Mesendoderm (in vitro differentiated cells): ENCODE measurements around the gene MOB3C.
"Not testable (repeated sequence)": the region's sequence is repeated elsewhere in the genome, so short reads cannot be mapped to it uniquely, and the experiment has no call there.

Source experiments
- DNase-seq: peaks from one replicate; pipeline ENCODE4 v3.0.0; 2013
- H2AK5ac ChIP-seq: 2 replicates; pipeline ENCODE4 v1.6.1; 2013; ENCODE audit warnings: low read length, inconsistent platforms
- H2BK120ac ChIP-seq: 2 replicates; pipeline ENCODE4 v1.6.1; 2013; ENCODE audit warnings: low read depth, mild to moderate bottlenecking, low read length, moderate library complexity, mixed read lengths
- H2BK15ac ChIP-seq: replicated peaks from 2 replicates; pipeline ENCODE4 v1.6.1; 2013; ENCODE audit warnings: low read depth, mild to moderate bottlenecking, moderate library complexity
- H2BK5ac ChIP-seq: 2 replicates; pipeline ENCODE4 v1.6.1; 2013; ENCODE audit warnings: low read length, inconsistent platforms
- H3K18ac ChIP-seq: 2 replicates; pipeline ENCODE4 v1.6.1; 2013; ENCODE audit warnings: mild to moderate bottlenecking, low read length, mixed read lengths
- H3K23ac ChIP-seq: one replicate; pipeline ENCODE4 v1.6.1; 2013; ENCODE audit warnings: low read length
- H3K27ac ChIP-seq: 2 replicates; pipeline ENCODE4 v1.5.1; 2013; ENCODE audit warnings: low read depth, mild to moderate bottlenecking, inconsistent platforms, low read length, moderate library complexity
- H3K27me3 ChIP-seq: 2 replicates; pipeline ENCODE4 v1.6.1; 2013; ENCODE audit warnings: low read length, control low read depth, mild to moderate bottlenecking, inconsistent platforms; ENCODE audit not compliant: insufficient read depth, poor library complexity
- H3K36me3 ChIP-seq: 2 replicates; pipeline ENCODE4 v1.6.1; 2013; ENCODE audit warnings: low read length, inconsistent platforms; ENCODE audit not compliant: control insufficient read depth, insufficient read depth
- H3K4ac ChIP-seq: one replicate; pipeline ENCODE4 v1.6.1; 2013; ENCODE audit warnings: low read depth, mild to moderate bottlenecking, low read length, moderate library complexity
- H3K4me1 ChIP-seq: 2 replicates; pipeline ENCODE4 v1.6.1; 2013; ENCODE audit warnings: low read depth, low read length, inconsistent platforms; ENCODE audit not compliant: control insufficient read depth
- H3K4me2 ChIP-seq: 2 replicates; pipeline ENCODE4 v1.6.1; 2013; ENCODE audit warnings: low read length
- H3K4me3 ChIP-seq: 2 replicates; pipeline ENCODE4 v1.5.1; 2013; ENCODE audit warnings: mild to moderate bottlenecking, low read length
- H3K56ac ChIP-seq: one replicate; pipeline ENCODE4 v1.6.1; 2013; ENCODE audit warnings: low read length
- H3K79me1 ChIP-seq: 2 replicates; pipeline ENCODE4 v1.6.1; 2013; ENCODE audit warnings: low read length, inconsistent platforms
- H3K79me2 ChIP-seq: 2 replicates; pipeline ENCODE4 v1.6.1; 2013; ENCODE audit warnings: mild to moderate bottlenecking, low read length; ENCODE audit not compliant: control insufficient read depth, insufficient read depth
- H3K9ac ChIP-seq: 2 replicates; pipeline ENCODE4 v1.6.1; 2013; ENCODE audit warnings: low read length, inconsistent platforms
- H4K5ac ChIP-seq: one replicate; pipeline ENCODE4 v1.6.1; 2013; ENCODE audit warnings: low read length
- H4K8ac ChIP-seq: one replicate; pipeline ENCODE4 v1.6.1; 2013; ENCODE audit warnings: low read depth, mild to moderate bottlenecking, control low read depth, low read length, moderate library complexity
- WGBS: extraction: QIAGEN DNeasy Blood & Tissue Kit; methylation state at CpG from one replicate; pipeline ENCODE4 v1.1.7; 2013; ENCODE audit warnings: low lambda C conversion rate, missing lambda C conversion rate; ENCODE audit not compliant: insufficient coverage; ENCODE audit errors: extremely low coverage; 5-methylcytosine and 5-hydroxymethylcytosine counted together

The MOB3C gene

GRCh38 chr1:46657775-46658174, 41.2 kb upstream of the MOB3C start:
- no peak overlapping the region for H2BK5ac ChIP-seq
- no peak overlapping the region for H2BK15ac ChIP-seq
- H4K8ac ChIP-seq = no peak overlapping the region
- H3K4me1 ChIP-seq = no peaks in the 10 kb centered on the region
- no peak overlapping the region for H4K5ac ChIP-seq
- no peaks in the 10 kb centered on the region for H3K27me3 ChIP-seq
- no peak for DNase-seq
- no CpG with 5 or more reads among the region's 1 CpG for WGBS
- H3K4me3 ChIP-seq = no peak overlapping the region
- no peak overlapping the region for H3K4ac ChIP-seq
- no peak overlapping the region for H2BK120ac ChIP-seq
- no peak overlapping the region for H2AK5ac ChIP-seq
- H3K4me2 ChIP-seq = no peak overlapping the region
- H3K9ac ChIP-seq = no peak overlapping the region
- no peak overlapping the region for H3K56ac ChIP-seq
- H3K79me1 ChIP-seq = no peaks in the 10 kb centered on the region
- no peak overlapping the region for H3K27ac ChIP-seq
- no peaks in the 10 kb centered on the region for H3K79me2 ChIP-seq
- no peak overlapping the region for H3K23ac ChIP-seq
- H3K18ac ChIP-seq = no peak overlapping the region
- H3K36me3 ChIP-seq = no peaks in the 10 kb centered on the region

- Histone ChIP-seq H3K9ac (no peak overlapping the region), H4K5ac (no peak overlapping the region), H2AK5ac (no peak overlapping the region), H4K8ac (no peak overlapping the region), H3K4me3 (no peak overlapping the region), H3K56ac (no peak overlapping the region), H3K4ac (no peak overlapping the region), H3K36me3 (no peaks in the 10 kb centered on the region), H3K27ac (no peak overlapping the region), H3K23ac (no peak overlapping the region), H3K79me2 (no peaks in the 10 kb centered on the region), H2BK5ac (no peak overlapping the region), H3K79me1 (no peaks in the 10 kb centered on the region), H3K4me2 (no peak overlapping the region), H3K18ac (no peak overlapping the region), H3K27me3 (no peaks in the 10 kb centered on the region), H2BK120ac (no peak overlapping the region), H2BK15ac (no peak overlapping the region), H3K4me1 (no peaks in the 10 kb centered on the region)
- no peak for DNase-seq
- no CpG with 5 or more reads among the region's 2 CpGs for WGBS
These were observed 40.0 kb upstream of the MOB3C start for GRCh38 chr1:46656643-46657042.

GRCh38 chr1:46655848-46656247, 39.2 kb upstream of the MOB3C start:
- Histone ChIP-seq H3K36me3 (no peaks in the 10 kb centered on the region), H3K27ac (no peak overlapping the region)

GRCh38 chr1:46654698-46655097, 38.1 kb upstream of the MOB3C start:
- WGBS = no CpG with 5 or more reads among the region's 2 CpGs
- H2AK5ac ChIP-seq, H3K4me3 ChIP-seq, H3K27me3 ChIP-seq, H3K27ac ChIP-seq, H3K23ac ChIP-seq, H2BK15ac ChIP-seq, H3K18ac ChIP-seq, H3K9ac ChIP-seq, H3K4me1 ChIP-seq, H3K79me1 ChIP-seq, H3K56ac ChIP-seq, H3K36me3 ChIP-seq, H3K79me2 ChIP-seq, H4K8ac ChIP-seq, DNase-seq, H2BK5ac ChIP-seq, H3K4me2 ChIP-seq, H2BK120ac ChIP-seq, H3K4ac ChIP-seq, H4K5ac ChIP-seq: not testable (repeated sequence)

More at GRCh38 chr1:46655848-46656247, 39.2 kb upstream of the MOB3C start:
- Histone ChIP-seq H3K4me1 (no peaks in the 10 kb centered on the region), H3K23ac (no peak overlapping the region), H3K4me2 (no peak overlapping the region), H2BK120ac (no peak overlapping the region), H2BK15ac (no peak overlapping the region), H3K4ac (no peak overlapping the region), H3K27me3 (no peaks in the 10 kb centered on the region), H2BK5ac (no peak overlapping the region), H3K9ac (no peak overlapping the region), H3K79me2 (no peaks in the 10 kb centered on the region), H3K79me1 (no peaks in the 10 kb centered on the region), H3K56ac (no peak overlapping the region), H3K4me3 (no peak overlapping the region), H4K8ac (no peak overlapping the region), H2AK5ac (no peak overlapping the region), H4K5ac (no peak overlapping the region), H3K18ac (no peak overlapping the region)
- no peak for DNase-seq

GRCh38 chr1:46654012-46654411, 37.4 kb upstream of the MOB3C start:
- WGBS = no CpG with 5 or more reads among the region's 1 CpG
- no peak overlapping the region for H2AK5ac ChIP-seq
- no peaks in the 10 kb centered on the region for H3K4me1 ChIP-seq
- no peak overlapping the region for H2BK120ac ChIP-seq
- no peak overlapping the region for H3K18ac ChIP-seq
- H3K4me3 ChIP-seq = no peak overlapping the region
- H3K4ac ChIP-seq = no peak overlapping the region
- no peak overlapping the region for H3K4me2 ChIP-seq
- no peak overlapping the region for H3K9ac ChIP-seq
- H2BK5ac ChIP-seq = no peak overlapping the region
- H4K8ac ChIP-seq = no peak overlapping the region
- no peak overlapping the region for H4K5ac ChIP-seq
- H3K23ac ChIP-seq = no peak overlapping the region
- no peaks in the 10 kb centered on the region for H3K36me3 ChIP-seq
- no peaks in the 10 kb centered on the region for H3K27me3 ChIP-seq
- no peak overlapping the region for H2BK15ac ChIP-seq
- no peaks in the 10 kb centered on the region for H3K79me2 ChIP-seq
- H3K27ac ChIP-seq = no peak overlapping the region
- DNase-seq = no peak
- H3K79me1 ChIP-seq = no peaks in the 10 kb centered on the region
- H3K56ac ChIP-seq = no peak overlapping the region

GRCh38 chr1:46653405-46653958, 36.9 kb upstream of the MOB3C start:
- Histone ChIP-seq H2BK5ac (no peak overlapping the region), H3K79me2 (no peaks in the 10 kb centered on the region), H3K56ac (no peak overlapping the region), H3K4ac (no peak overlapping the region), H3K36me3 (no peaks in the 10 kb centered on the region), H2BK120ac (no peak overlapping the region), H2AK5ac (no peak overlapping the region), H4K8ac (no peak overlapping the region), H3K79me1 (no peaks in the 10 kb centered on the region), H3K18ac (no peak overlapping the region), H3K27me3 (no peaks in the 10 kb centered on the region), H3K23ac (no peak overlapping the region), H3K4me1 (no peaks in the 10 kb centered on the region), H2BK15ac (no peak overlapping the region), H3K27ac (no peak overlapping the region), H3K9ac (no peak overlapping the region), H3K4me3 (no peak overlapping the region), H4K5ac (no peak overlapping the region), H3K4me2 (no peak overlapping the region)
- no CpG with 5 or more reads among the region's 2 CpGs for WGBS
- DNase-seq = no peak
